M059J (cell line): ENCODE measurements around the gene AK5. TPM values are rescaled to one million over a fixed set of nuclear protein-coding genes. Genes with fewer than 3 reads are reported as not detected.
"Not testable (repeated sequence)": the region's sequence is repeated elsewhere in the genome, so short reads cannot be mapped to it uniquely, and the experiment has no call there.

Experiments
- DNase-seq: peaks from one replicate; pipeline ENCODE4 v3.0.0-alpha.2; 2012; ENCODE audit warnings: low read depth
- total RNA-seq: library from RNA; depleted of rRNA; stranded (reverse); fragments of >200 nt; shearing (Covaris generic); gene quantifications from 2 replicates; pipeline ENCODE4 v1.2.3, GENCODE V29; 2014

Gene AK5
- total RNA-seq, 1 experiment from 2014 or later: 5.6 TPM

- no peak for DNase-seq
Measured at GRCh38 chr1:77288275-77288674, 6.5 kb downstream of the AK5 start.

GRCh38 chr1:77290576-77290975 is 8.8 kb downstream of the AK5 start:
- DNase-seq: no peak

- DNase-seq: no peak
Measured at GRCh38 chr1:77292551-77292950, 10.7 kb downstream of the AK5 start.

GRCh38 chr1:77300566-77300965 is 18.7 kb downstream of the AK5 start:
- no peak for DNase-seq

- no peak for DNase-seq
Measured at GRCh38 chr1:77303387-77303786, 21.6 kb downstream of the AK5 start.

- DNase-seq: no peak
Measured at GRCh38 chr1:77308889-77309621, 27.2 kb downstream of the AK5 start.

- DNase-seq: no peak
Measured at GRCh38 chr1:77310924-77311323, 29.1 kb downstream of the AK5 start.

- not testable (repeated sequence) for DNase-seq
Measured at GRCh38 chr1:77312364-77312763, 30.5 kb downstream of the AK5 start.

GRCh38 chr1:77313491-77313890 is 31.7 kb downstream of the AK5 start:
- DNase-seq: peak; percentile 14

GRCh38 chr1:77316006-77316405 is 34.2 kb downstream of the AK5 start:
- DNase-seq: peak; percentile 41

- DNase-seq: no peak
Measured at GRCh38 chr1:77316966-77317365, 35.1 kb downstream of the AK5 start.

- peak; percentile 11 for DNase-seq
Measured at GRCh38 chr1:77319036-77319705, 37.4 kb downstream of the AK5 start.

GRCh38 chr1:77322061-77322900 is 40.5 kb downstream of the AK5 start:
- DNase-seq: peak; percentile 83

- DNase-seq: no peak
Measured at GRCh38 chr1:77333501-77333900, 51.7 kb downstream of the AK5 start.

GRCh38 chr1:77336729-77337128 is 54.9 kb downstream of the AK5 start:
- DNase-seq: no peak

- DNase-seq: no peak
Measured at GRCh38 chr1:77339326-77339725, 57.5 kb downstream of the AK5 start.

- DNase-seq: no peak
Measured at GRCh38 chr1:77341195-77341594, 59.4 kb downstream of the AK5 start.

GRCh38 chr1:77342745-77343144 is 60.9 kb downstream of the AK5 start:
- DNase-seq: no peak

GRCh38 chr1:77347646-77348045 is 65.8 kb downstream of the AK5 start:
- DNase-seq: peak; percentile 93

GRCh38 chr1:77348549-77348948 is 66.7 kb downstream of the AK5 start:
- DNase-seq: no peak

- no peak for DNase-seq
Measured at GRCh38 chr1:77349275-77349674, 67.5 kb downstream of the AK5 start.

- no peak for DNase-seq
Measured at GRCh38 chr1:77350012-77350770, 68.4 kb downstream of the AK5 start.
